ENCODE measurements around the gene TDRD10. TPM values are rescaled to one million over a fixed set of nuclear protein-coding genes. Genes with fewer than 3 reads are reported as not detected.

TDRD10 gene
- total and polyA plus RNA-seq, 2 of the 8 experiments (the other 6 are each of a cell fraction or from before 2014, with no cell fraction given), result 0.15 to 0.27 TPM

DNA sequence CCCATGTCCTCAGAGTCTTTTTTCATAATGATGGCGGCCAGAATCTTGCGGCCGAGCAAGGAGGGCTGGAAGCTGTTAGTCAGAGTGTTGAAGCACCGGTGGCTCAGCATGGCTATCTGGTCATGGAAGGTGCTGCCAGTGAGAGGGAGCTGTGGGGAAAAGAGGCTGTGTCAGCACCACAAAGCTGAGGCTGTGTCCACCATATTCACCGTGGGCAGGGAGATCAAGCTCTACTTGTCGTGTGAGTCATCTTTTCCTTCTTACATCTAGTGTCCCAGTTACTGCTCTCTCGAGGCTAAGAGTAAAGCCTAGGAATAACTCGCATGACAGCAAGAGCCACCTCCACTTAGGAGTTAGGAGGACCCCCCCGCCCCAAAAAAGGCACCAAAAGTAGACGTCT lies 87.8 kb downstream of the TDRD10 start:
- Histone ChIP-seq H3K27ac (ENCODE audit: low read depth, low read length) (no peak overlapping the region), H3K79me2 (ENCODE audit: control insufficient read depth in 1 of 2, insufficient read depth in 2 of 2, low read length in 2 of 2) (no peaks in the 10 kb centered on the region), H2BK120ac (replicated peaks; ENCODE audit: low read depth, low read length) (no peak overlapping the region), H2BK20ac (ENCODE audit: low read length) (no peak overlapping the region), H3K14ac (ENCODE audit: insufficient read length) (no peak overlapping the region), H4K8ac (ENCODE audit: extremely low read depth, insufficient read depth, low read length) (no peak overlapping the region), H3K23me2 (ENCODE audit: low read depth, low read length) (no peaks in the 10 kb centered on the region), H3K4me2 (ENCODE audit: insufficient read depth in 1 of 2, low read depth in 2 of 2, low read length in 2 of 2) (no peak overlapping the region), H3K23ac (ENCODE audit: insufficient read length) (no peak overlapping the region), H3K36me3 (ENCODE audit: control insufficient read depth in 2 of 4, insufficient read depth in 4 of 4, low read length in 3 of 4) (peaks cover 52 to 94% (median 80%) of the 10 kb centered on the region in 4 experiments), H3K4ac (replicated peaks; ENCODE audit: insufficient read length, low read depth, low read length) (no peak overlapping the region), H3K27me3 (replicated peaks in 1 of 4; ENCODE audit: control insufficient read depth in 3 of 4, extremely low read depth in 1 of 4, insufficient read depth in 3 of 4, low read length in 3 of 4) (no peaks in the 10 kb centered on the region), H2BK12ac (ENCODE audit: low read depth, low read length) (no peak overlapping the region), H2AK5ac (ENCODE audit: low read depth, low read length) (no peak overlapping the region), H2AFZ (ENCODE audit: low read length) (no peak overlapping the region), H4K5ac (ENCODE audit: insufficient read length, low read depth, low read length) (no peak overlapping the region), H4K20me1 (replicated peaks in 1 of 2; ENCODE audit: control insufficient read depth in 1 of 2, insufficient read depth in 2 of 2, low read length in 2 of 2) (peaks cover 9 to 14% of the 10 kb centered on the region in 2 experiments), H3K9ac (replicated peaks in 1 of 4; ENCODE audit: extremely low read depth in 1 of 4, low read depth in 3 of 4, low read length in 3 of 4) (no peak overlapping the region), H2BK5ac (ENCODE audit: low read depth, low read length) (no peak overlapping the region), H2BK15ac (ENCODE audit: low read length) (no peak overlapping the region), H3K9me3 (ENCODE audit: insufficient read depth in 2 of 2, low read depth in 1 of 2, low read length in 1 of 2) (no peaks in the 10 kb centered on the region), H4K91ac (replicated peaks; ENCODE audit: insufficient read length, low read length) (no peak overlapping the region), H3K56ac (replicated peaks; ENCODE audit: insufficient read length, low read depth, low read length) (no peak overlapping the region), H3K4me1 (replicated peaks in 1 of 4; ENCODE audit: control insufficient read depth in 3 of 4, insufficient read depth in 4 of 4, low read length in 3 of 4) (no peaks in the 10 kb centered on the region), H3K79me1 (ENCODE audit: low read depth, low read length) (peaks cover 4% of the 10 kb centered on the region; the same call in 1 of the 2 replicates), H3K4me3 (ENCODE audit: extremely low read depth in 1 of 4, insufficient read depth in 2 of 4, low read depth in 3 of 4, low read length in 4 of 4) (no peak overlapping the region), H3K18ac (ENCODE audit: extremely low read depth, low read length) (no peak overlapping the region)
- DNase-seq (ENCODE audit: low read depth in 1 of 2, low spot score in 2 of 2) (no peak), FAIRE-seq (no peak)
- 90% methylated on average over 9 of the region's 10 CpGs; no CpG with 5 or more reads in 1 of the 2 experiments for WGBS, 2 experiments (ENCODE audit: extremely low coverage in 1 of 2, insufficient coverage in 1 of 2, insufficient read length in 1 of 2, insufficient replicate concordance in 2 of 2, low coverage in 1 of 2, low lambda C conversion rate in 2 of 2, missing lambda C conversion rate in 1 of 2)
- ChIA-PET POLR2A (ENCODE audit: partially characterized antibody) (interaction anchor here (1.2 to 3.0 kb wide), 7 partner anchors 9 to 23 kb away, joined by 4 to 23 read pairs (median 5); partner anchors contain the start of genes ADAR and CHRNB2), CTCF (ENCODE audit: partially characterized antibody) (interaction anchor here (1.2 to 4.8 kb wide), 4 partner anchors 9 to 110 kb away, joined by 3 to 21 read pairs (median 6); no protein-coding TSS in a partner anchor)
- TF ChIP-seq FOSL1 (IDR thresholded peaks at IDR 0.05; ENCODE audit: insufficient read depth, low read depth, low read length) (no peak), NRF1 (IDR thresholded peaks at IDR 0.05; ENCODE audit: low read depth, low read length) (no peak), SIRT6 (IDR thresholded peaks at IDR 0.05; ENCODE audit: low read length) (no peak), KDM5A (IDR thresholded peaks at IDR 0.05; ENCODE audit: low read length) (no peak), YY1 (IDR thresholded peaks at IDR 0.05; ENCODE audit: low read depth, low read length) (no peak)

Measured in H1 (cell line).